Keratinocyte (primary cell): ENCODE results near the gene PLGRKT. TPM values are rescaled to one million over a fixed set of nuclear protein-coding genes. Genes with fewer than 3 reads are reported as not detected.
"Not testable (repeated sequence)": the region's sequence is repeated elsewhere in the genome, so short reads cannot be mapped to it uniquely, and the experiment has no call there.

Experiments
- DNase-seq: peaks from one replicate; pipeline ENCODE4 v3.0.0-alpha.2; 2011; ENCODE audit warnings: low read depth, missing footprints, low spot score
- FAIRE-seq: peaks from 2 replicates; lab custom pipeline; 2011; peaks lifted over from hg19 to GRCh38; lab: Jason Lieb, UNC
- H2AFZ ChIP-seq: 2 replicates; pipeline ENCODE4 v1.6.0; 2012; ENCODE audit warnings: low read length, control low read depth, inconsistent platforms; ENCODE audit not compliant: control insufficient read depth
- H3K27ac ChIP-seq: 2 replicates; pipeline ENCODE4 v1.5.1; 2011; ENCODE audit warnings: low read length; ENCODE audit not compliant: control insufficient read depth, insufficient read depth
- H3K27me3 ChIP-seq: 3 replicates; pipeline ENCODE4 v1.6.0; 2011; ENCODE audit warnings: low read length; ENCODE audit not compliant: control insufficient read depth, insufficient read depth; ENCODE audit errors: extremely low read depth
- H3K36me3 ChIP-seq, 2 experiments: 2 replicates in 1 of 2; 3 replicates in 1 of 2; pipeline ENCODE4 v1.5.1; 2011; ENCODE audit warnings: low read length in 2 of 2, mild to moderate bottlenecking in 1 of 2; ENCODE audit not compliant: control insufficient read depth in 2 of 2, insufficient read depth in 2 of 2; ENCODE audit errors: extremely low read depth in 1 of 2
- H3K4me1 ChIP-seq: 3 replicates; pipeline ENCODE4 v1.5.1; 2011; ENCODE audit warnings: low read length; ENCODE audit not compliant: control insufficient read depth, insufficient read depth; ENCODE audit errors: extremely low read depth
- H3K4me2 ChIP-seq: 3 replicates; pipeline ENCODE4 v1.6.0; 2011; ENCODE audit warnings: low read depth, low read length; ENCODE audit not compliant: control insufficient read depth, insufficient read depth; ENCODE audit errors: extremely low read depth
- H3K4me3 ChIP-seq, 3 experiments: fragments of 200-600 bp in 1 of 3; sonication (generic) in 1 of 3; 2 replicates in 2 of 3; 3 replicates in 1 of 3; pipeline ENCODE4 v1.5.1; 2011 to 2016; ENCODE audit warnings: low read length in 3 of 3, mild to moderate bottlenecking in 3 of 3, control low read depth in 2 of 3, inconsistent platforms in 1 of 3, low read depth in 1 of 3, mixed read lengths in 1 of 3, mixed run types in 1 of 3, moderate library complexity in 1 of 3; ENCODE audit not compliant: control insufficient read depth in 2 of 3, insufficient read depth in 2 of 3; ENCODE audit errors: extremely low read depth in 1 of 3
- H3K79me2 ChIP-seq: 2 replicates; pipeline ENCODE4 v1.6.0; 2012; ENCODE audit warnings: low read length; ENCODE audit not compliant: control insufficient read depth, insufficient read depth
- H3K9ac ChIP-seq: 3 replicates; pipeline ENCODE4 v1.6.0; 2011; ENCODE audit warnings: low read length; ENCODE audit not compliant: control insufficient read depth, insufficient read depth; ENCODE audit errors: extremely low read depth
- H3K9me1 ChIP-seq: 3 replicates; pipeline ENCODE4 v1.6.0; 2011; ENCODE audit warnings: low read length; ENCODE audit not compliant: control insufficient read depth, insufficient read depth; ENCODE audit errors: extremely low read depth
- H3K9me3 ChIP-seq: 2 replicates; pipeline ENCODE4 v1.5.1; 2012; ENCODE audit warnings: low read depth, low read length; ENCODE audit not compliant: control insufficient read depth
- H4K20me1 ChIP-seq: 3 replicates; pipeline ENCODE4 v1.6.0; 2011; ENCODE audit warnings: low read length; ENCODE audit not compliant: control insufficient read depth, insufficient read depth; ENCODE audit errors: extremely low read depth
- EZH2 ChIP-seq: IDR thresholded peaks from one replicate; pipeline ENCODE4 v1.6.1; 2012; ENCODE audit warnings: inconsistent platforms, mild to moderate bottlenecking, low read length, moderate library complexity
- dilution Hi-C: fragments of 300-500 bp; cut with MboI; formaldehyde crosslinking; loops from one replicate; pipeline ENCODE4 v1.7.0; 2020; ENCODE audit warnings: low sequenced_read_pairs; ENCODE audit not compliant: extremely low pct_ligation_motif_present
- polyA plus RNA-seq, 5 experiments: library from polyadenylated mRNA; depleted of rRNA in 3 of 5; stranded (reverse) in 3 of 5; stranded (forward) in 1 of 5; unstranded in 1 of 5; fragments of >200 nt; gene quantifications; 1 replicate in 1 of 5; 2 replicates in 3 of 5; 3 replicates in 1 of 5; pipeline versions ENCODE4 v1.2.1 to v1.2.3, GENCODE V29; 2011 to 2012; ENCODE audit warnings: missing spikeins in 2 of 5, low read depth in 1 of 5, low replicate concordance in 1 of 5
- TF ChIP-seq, protein P1 (sequence below), 3 experiments: IDR thresholded peaks in 1 of 3; conservative IDR thresholded peaks in 1 of 3; optimal IDR thresholded peaks in 1 of 3; 2 replicates in 2 of 3; 3 replicates in 1 of 3; pipeline versions ENCODE3 to v1.5.1; 2011; ENCODE audit warnings: low read length in 3 of 3, mild to moderate bottlenecking in 3 of 3, moderate library complexity in 2 of 3, control low read depth in 1 of 3, inconsistent platforms in 1 of 3; ENCODE audit not compliant: insufficient read depth in 2 of 3; ENCODE audit errors: extremely low read depth in 1 of 3

Gene PLGRKT
- polyA plus RNA-seq, 1 donor (not counting 4 experiments of a cell fraction or from before 2014, with no cell fraction given) = 35.2 TPM

DNA sequence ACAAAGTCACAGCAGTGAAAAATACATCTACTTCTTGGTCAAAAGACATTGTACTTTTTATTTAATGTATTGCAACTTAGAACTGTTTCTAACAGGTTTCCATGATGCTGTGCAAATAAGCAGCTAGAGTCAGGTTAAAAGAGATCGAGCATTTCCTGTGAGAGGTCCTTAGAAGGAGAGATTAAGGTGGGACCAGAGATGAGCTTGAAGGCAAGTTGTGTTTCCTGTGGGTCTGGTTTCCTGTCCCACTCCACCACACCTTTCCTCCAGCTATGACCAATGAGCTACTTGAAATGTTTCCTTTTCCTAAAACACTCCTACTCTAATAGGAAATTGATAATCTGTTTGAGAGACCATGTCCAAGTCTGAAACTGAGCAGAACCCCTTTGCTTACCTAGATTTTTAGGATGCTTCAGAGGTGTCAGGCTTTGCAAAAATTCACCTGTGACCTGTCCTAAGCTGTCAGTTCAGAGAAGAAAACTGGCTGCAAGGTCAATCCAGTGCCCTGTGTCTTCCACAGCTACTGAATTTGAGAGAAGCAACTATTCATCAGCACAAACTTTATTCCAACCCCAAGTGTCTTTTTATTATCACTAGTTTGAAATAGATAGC is 85.0 kb downstream of the PLGRKT start:
- TF ChIP-seq, protein P1, sequence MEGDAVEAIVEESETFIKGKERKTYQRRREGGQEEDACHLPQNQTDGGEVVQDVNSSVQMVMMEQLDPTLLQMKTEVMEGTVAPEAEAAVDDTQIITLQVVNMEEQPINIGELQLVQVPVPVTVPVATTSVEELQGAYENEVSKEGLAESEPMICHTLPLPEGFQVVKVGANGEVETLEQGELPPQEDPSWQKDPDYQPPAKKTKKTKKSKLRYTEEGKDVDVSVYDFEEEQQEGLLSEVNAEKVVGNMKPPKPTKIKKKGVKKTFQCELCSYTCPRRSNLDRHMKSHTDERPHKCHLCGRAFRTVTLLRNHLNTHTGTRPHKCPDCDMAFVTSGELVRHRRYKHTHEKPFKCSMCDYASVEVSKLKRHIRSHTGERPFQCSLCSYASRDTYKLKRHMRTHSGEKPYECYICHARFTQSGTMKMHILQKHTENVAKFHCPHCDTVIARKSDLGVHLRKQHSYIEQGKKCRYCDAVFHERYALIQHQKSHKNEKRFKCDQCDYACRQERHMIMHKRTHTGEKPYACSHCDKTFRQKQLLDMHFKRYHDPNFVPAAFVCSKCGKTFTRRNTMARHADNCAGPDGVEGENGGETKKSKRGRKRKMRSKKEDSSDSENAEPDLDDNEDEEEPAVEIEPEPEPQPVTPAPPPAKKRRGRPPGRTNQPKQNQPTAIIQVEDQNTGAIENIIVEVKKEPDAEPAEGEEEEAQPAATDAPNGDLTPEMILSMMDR (optimal IDR thresholded peaks at IDR 0.05 in 1 of 3, IDR thresholded peaks at IDR 0.05 in 1 of 3, conservative IDR thresholded peaks at IDR 0.05 in 1 of 3; ENCODE audit: extremely low read depth in 1 of 3, insufficient read depth in 2 of 3, low read length in 3 of 3) = no peak
- no peak for TF ChIP-seq EZH2
- no peak for FAIRE-seq
- dilution Hi-C loops = no loop called here

DNA sequence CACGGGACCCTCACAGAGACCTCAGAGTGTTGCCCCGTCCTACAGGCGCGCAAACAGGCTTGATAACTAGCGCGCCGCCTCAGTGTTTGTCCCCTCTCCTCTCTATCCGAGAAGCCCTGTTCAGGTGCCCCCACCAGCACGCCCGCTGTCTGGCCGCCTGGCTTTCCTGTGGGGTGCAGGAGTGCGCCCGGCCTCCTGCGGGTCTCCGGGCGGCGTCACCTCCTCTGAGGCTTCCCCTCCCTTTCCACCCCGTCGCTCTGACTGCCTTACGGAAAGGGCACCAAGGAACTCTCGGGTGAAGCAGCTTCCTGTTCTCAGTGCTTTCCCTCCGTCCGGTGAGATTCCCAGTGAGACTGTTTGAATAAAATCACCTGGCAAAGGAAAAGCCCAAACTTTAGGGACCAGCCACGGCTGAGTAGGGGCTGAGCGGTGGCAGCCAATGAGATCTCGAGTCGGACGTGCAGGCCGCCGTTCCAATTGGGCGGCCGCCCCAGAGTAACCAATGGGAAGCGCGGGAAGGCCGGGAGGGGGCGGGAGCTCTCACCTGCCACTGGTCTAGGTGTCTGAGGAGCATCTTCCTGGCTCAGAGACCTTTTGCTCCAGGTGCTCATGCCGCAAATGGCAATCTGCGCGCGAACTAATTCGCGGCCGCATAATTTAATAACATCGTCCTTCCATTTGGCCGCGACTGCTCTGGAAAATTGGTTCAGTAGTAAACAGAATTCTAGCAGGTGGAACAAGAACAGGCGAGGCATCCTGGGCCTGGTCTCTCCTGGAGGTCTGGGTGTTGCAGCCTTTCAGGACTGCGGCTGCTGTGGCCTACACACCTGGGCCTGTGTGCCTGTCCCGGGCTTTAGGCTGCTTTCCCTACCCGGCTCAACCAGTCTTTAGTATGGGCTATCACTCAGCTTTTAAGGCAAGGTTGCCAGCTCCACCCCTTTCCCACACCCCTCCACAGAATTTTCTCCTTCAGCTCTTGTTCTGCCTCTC is 98.4 kb downstream of the PLGRKT start, which contains the start of gene RLN1:
RLN1 (minus strand) TSS at position 885 of the 990 bp plus-strand sequence; CDS start at position 755, 130 bp downstream.
- dilution Hi-C loops, DNase-seq, H3K4me3 ChIP-seq, H3K4me1 ChIP-seq, H3K9ac ChIP-seq, H3K9me1 ChIP-seq, H3K9me3 ChIP-seq, H3K79me2 ChIP-seq, H4K20me1 ChIP-seq, H3K36me3 ChIP-seq, H3K27ac ChIP-seq, H3K27me3 ChIP-seq: not testable (repeated sequence)
- Histone ChIP-seq H3K4me2 (peak within 1 kb of the TSS; percentile 16), H2AFZ (peak within 1 kb of the TSS; percentile 56)
- FAIRE-seq = peak; percentile 99

More for the DNA sequence above, 85.0 kb downstream of the PLGRKT start:
- H3K27me3 ChIP-seq = no peaks in the 10 kb centered on the region
- no peak overlapping the region for H2AFZ ChIP-seq
- no peak overlapping the region for H3K4me2 ChIP-seq
- H3K4me3 ChIP-seq = no peak overlapping the region
- H3K9ac ChIP-seq = no peak overlapping the region
- H3K27ac ChIP-seq = no peak overlapping the region
- H3K36me3 ChIP-seq = no peaks in the 10 kb centered on the region
- H3K9me1 ChIP-seq = no peaks in the 10 kb centered on the region
- H3K79me2 ChIP-seq = no peaks in the 10 kb centered on the region
- H3K4me1 ChIP-seq = no peaks in the 10 kb centered on the region
- H4K20me1 ChIP-seq = no peaks in the 10 kb centered on the region
- H3K9me3 ChIP-seq = no peaks in the 10 kb centered on the region
- DNase-seq = no peak
